A204.1 (cell line): ENCODE data around the gene CPT1C.

Source experiments
- FAIRE-seq: peaks from 2 replicates; lab custom pipeline; 2012; peaks lifted over from hg19 to GRCh38; lab: Jason Lieb, UNC

CPT1C gene

GRCh38 chr19:49682274-49682673, 8.6 kb upstream of the CPT1C start:
- no peak for FAIRE-seq

- FAIRE-seq = no peak
Measured at GRCh38 chr19:49683814-49684250, 7.1 kb upstream of the CPT1C start.

GRCh38 chr19:49684251-49684982, 6.5 kb upstream of the CPT1C start:
- FAIRE-seq = no peak

GRCh38 chr19:49684983-49685553, 5.8 kb upstream of the CPT1C start:
- FAIRE-seq = no peak

GRCh38 chr19:49685845-49686332, 5.0 kb upstream of the CPT1C start:
- no peak for FAIRE-seq

- FAIRE-seq = no peak
Measured at GRCh38 chr19:49686503-49687088, 4.3 kb upstream of the CPT1C start.

- no peak for FAIRE-seq
Measured at GRCh38 chr19:49687150-49687549, 3.8 kb upstream of the CPT1C start.

GRCh38 chr19:49687566-49688316, 3.2 kb upstream of the CPT1C start:
- no peak for FAIRE-seq

- FAIRE-seq = no peak
Measured at GRCh38 chr19:49688531-49689132, 2.3 kb upstream of the CPT1C start.

- no peak for FAIRE-seq
Measured at GRCh38 chr19:49689133-49690078, 1.5 kb upstream of the CPT1C start, which contains the start of gene ADM5. Gene ADM5, plus strand, starts transcription at chr19:49689594. Its CDS starts 244 bp downstream, at chr19:49689838.

- FAIRE-seq = no peak
Measured at GRCh38 chr19:49690079-49690655, 749 bp upstream of the CPT1C start.

GRCh38 chr19:49691243-49692146, 579 bp downstream of the CPT1C start:
- FAIRE-seq = no peak

GRCh38 chr19:49692147-49692506, 1.2 kb downstream of the CPT1C start:
- FAIRE-seq = no peak

- FAIRE-seq = no peak
Measured at GRCh38 chr19:49696115-49696514, 5.2 kb downstream of the CPT1C start.

- FAIRE-seq = no peak
Measured at GRCh38 chr19:49696865-49697264, 5.9 kb downstream of the CPT1C start.

- FAIRE-seq = no peak
Measured at GRCh38 chr19:49699364-49699763, 8.4 kb downstream of the CPT1C start.

- no peak for FAIRE-seq
Measured at GRCh38 chr19:49700563-49700962, 9.6 kb downstream of the CPT1C start.

GRCh38 chr19:49701271-49701786, 10.4 kb downstream of the CPT1C start:
- FAIRE-seq = no peak

GRCh38 chr19:49704888-49705642, 14.1 kb downstream of the CPT1C start:
- no peak for FAIRE-seq
